ENCODE data around the gene NAA38. TPM values are rescaled to one million over a fixed set of nuclear protein-coding genes. Genes with fewer than 3 reads are reported as not detected.
A peak's percentile ranks its signal among the peaks of the same experiment; 100 is the strongest.

NAA38 gene
- polyA plus RNA-seq, 5 donors = 58.2 to 121 (median 71.0) TPM

DNA sequence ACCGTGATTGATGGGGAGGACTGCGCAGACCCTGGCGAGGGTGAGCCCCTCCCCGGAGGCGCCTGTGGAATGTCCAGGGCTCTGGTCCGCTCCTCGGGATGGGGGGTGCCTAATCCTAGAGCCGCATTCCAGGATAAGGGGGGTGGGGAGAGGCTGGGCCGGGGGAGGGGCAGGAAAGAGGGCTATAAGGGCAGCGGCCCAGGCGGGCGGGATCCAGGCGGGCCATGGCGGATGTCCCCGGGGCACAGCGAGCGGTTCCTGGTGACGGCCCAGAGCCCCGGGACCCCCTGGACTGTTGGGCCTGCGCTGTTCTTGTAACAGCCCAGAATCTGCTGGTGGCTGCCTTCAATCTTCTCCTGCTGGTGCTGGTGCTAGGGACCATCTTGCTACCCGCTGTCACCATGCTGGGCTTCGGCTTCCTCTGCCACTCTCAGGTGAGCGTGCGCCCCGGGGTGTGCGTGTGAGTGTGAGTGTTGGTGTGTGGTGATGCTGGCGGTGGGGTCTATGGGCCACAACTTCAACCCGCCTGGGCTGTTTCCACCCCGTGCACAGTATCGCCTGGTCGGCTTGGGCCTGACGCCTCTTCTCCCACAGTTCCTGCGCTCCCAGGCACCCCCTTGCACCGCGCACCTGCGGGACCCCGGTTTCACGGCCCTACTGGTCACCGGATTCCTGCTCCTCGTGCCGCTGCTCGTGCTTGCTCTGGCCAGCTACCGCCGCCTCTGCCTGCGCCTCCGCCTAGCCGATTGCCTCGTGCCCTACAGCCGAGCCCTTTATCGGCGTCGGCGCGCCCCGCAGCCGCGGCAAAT, 2.3 kb downstream of the NAA38 start, which contains the start of gene TMEM88:
TSS of gene TMEM88 (plus strand) at position 216 of the 809 bp plus-strand sequence. CDS start at position 225, 9 bp downstream.
- no peak for DNase-seq

DNA sequence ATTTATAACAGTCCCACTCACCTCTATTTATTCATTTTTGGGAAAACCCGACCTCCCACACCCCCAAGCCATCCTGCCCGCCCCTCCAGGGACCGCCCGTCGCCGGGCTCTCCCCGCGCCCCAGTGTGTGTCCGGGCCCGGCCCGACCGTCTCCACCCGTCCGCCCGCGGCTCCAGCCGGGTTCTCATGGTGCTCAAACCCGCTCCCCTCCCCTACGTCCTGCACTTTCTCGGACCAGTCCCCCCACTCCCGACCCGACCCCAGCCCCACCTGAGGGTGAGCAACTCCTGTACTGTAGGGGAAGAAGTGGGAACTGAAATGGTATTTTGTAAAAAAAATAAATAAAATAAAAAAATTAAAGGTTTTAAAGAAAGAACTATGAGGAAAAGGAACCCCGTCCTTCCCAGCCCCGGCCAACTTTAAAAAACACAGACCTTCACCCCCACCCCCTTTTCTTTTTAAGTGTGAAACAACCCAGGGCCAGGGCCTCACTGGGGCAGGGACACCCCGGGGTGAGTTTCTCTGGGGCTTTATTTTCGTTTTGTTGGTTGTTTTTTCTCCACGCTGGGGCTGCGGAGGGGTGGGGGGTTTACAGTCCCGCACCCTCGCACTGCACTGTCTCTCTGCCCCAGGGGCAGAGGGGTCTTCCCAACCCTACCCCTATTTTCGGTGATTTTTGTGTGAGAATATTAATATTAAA, 3.1 kb downstream of the NAA38 start:
- DNase-seq = no peak

DNA sequence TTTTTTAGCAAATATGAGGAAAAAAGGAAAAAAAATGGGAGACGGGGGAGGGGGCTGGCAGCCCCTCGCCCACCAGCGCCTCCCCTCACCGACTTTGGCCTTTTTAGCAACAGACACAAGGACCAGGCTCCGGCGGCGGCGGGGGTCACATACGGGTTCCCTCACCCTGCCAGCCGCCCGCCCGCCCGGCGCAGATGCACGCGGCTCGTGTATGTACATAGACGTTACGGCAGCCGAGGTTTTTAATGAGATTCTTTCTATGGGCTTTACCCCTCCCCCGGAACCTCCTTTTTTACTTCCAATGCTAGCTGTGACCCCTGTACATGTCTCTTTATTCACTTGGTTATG, 3.7 kb downstream of the NAA38 start:
- no peak for DNase-seq

DNA sequence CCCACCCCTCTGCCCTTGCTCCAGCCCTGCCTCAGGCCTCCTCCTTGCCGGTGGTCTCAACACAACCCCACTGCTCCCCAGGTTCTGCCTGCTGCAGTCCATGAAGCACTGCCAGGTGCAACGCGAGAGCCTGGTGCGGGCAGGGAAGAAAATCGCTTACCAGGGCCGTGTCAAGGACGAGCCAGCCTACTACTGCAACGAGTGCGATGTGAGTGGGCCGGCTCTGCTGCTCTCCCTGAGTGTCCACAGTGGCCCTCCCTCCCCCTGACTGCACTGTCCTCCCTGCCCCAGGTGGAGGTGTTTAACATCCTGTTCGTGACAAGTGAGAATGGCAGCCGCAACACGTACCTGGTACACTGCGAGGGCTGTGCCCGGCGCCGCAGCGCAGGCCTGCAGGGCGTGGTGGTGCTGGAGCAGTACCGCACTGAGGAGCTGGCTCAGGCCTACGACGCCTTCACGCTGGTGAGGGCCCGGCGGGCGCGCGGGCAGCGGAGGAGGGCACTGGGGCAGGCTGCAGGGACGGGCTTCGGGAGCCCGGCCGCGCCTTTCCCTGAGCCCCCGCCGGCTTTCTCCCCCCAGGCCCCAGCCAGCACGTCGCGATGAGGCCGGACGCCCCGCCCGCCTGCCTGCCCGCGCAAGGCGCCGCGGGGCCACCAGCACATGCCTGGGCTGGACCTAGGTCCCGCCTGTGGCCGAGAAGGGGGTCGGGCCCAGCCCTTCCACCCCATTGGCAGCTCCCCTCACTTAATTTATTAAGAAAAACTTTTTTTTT, 4.3 kb downstream of the NAA38 start:
- DNase-seq = no peak

DNA sequence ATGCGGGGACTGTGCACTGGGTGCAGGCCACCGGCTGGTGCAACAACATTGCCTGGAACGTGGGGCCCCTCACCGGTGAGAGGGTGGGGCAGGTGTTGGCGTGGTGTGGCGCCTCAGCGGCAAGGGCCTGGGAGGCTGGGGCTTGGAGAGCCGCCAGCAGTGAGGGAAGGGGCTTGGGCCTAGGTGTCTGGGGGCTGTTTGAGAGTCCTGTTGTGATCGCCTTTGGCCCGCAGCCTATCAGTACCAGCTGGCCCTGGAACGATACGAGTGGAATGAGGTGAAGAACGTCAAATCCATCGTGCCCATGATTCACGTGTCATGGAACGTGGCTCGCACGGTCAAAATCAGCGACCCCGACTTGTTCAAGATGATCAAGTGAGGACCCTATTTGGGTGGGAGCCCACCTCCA, 5.1 kb downstream of the NAA38 start:
- no peak for DNase-seq

DNA sequence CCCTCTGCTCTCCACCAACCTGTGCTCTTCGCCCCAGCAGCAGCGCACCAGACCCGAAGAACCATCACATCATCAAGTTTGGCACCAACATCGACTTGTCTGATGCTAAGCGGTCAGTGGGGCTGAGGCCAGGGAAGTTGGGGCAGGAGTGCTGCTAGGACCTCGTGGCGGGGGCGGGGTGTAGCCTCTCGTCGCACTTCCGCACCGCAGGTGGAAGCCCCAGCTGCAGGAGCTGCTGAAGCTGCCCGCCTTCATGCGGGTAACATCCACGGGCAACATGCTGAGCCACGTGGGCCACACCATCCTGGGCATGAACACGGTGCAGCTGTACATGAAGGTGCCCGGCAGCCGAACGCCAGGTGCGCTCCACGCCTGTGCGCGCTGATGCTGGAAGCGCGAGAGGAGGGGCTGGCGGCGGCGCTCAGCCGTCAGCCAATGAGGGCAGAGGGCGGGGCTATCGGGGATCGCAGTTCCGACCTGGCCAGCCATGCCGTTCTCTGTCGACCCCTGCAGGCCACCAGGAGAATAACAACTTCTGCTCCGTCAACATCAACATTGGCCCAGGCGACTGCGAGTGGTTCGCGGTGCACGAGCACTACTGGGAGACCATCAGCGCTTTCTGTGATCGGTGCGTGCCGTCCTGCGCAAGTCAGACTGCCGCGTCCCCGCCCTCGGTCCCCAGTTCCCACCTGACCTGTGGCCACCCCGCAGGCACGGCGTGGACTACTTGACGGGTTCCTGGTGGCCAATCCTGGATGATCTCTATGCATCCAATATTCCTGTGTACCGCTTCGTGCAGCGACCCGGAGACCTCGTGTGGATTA, 5.7 kb downstream of the NAA38 start:
- peak; percentile 86 to 89 for DNase-seq

DNA sequence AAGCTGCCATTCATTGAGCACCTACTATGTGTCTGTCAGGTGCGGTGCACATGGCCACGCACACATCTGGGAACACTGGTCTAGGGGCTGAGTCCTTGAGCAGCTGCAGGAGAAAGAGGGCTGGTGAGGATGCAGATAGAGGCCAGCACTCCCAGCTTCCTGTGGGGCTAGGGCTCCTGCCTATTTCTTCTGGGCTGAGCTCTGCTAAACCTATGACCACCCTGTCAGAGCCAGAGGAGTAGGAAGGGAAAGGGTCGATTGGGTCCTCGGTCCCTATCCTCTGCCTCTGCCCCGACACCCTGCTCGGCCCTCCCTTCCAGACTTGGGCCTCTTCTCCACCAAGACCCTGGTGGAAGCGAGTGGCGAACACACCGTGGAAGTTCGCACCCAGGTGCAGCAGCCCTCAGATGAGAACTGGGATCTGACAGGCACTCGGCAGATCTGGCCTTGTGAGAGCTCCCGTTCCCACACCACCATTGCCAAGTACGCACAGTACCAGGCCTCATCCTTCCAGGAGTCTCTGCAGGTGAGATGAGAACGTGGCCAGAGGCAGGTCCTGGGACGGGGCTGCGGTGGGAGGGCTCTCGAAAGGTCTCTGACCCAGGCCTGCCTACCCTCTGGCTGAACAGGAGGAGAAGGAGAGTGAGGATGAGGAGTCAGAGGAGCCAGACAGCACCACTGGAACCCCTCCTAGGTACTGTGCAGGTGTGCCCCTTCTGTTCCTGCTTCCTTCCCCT, 6.5 kb downstream of the NAA38 start:
- DNase-seq = no peak

DNA sequence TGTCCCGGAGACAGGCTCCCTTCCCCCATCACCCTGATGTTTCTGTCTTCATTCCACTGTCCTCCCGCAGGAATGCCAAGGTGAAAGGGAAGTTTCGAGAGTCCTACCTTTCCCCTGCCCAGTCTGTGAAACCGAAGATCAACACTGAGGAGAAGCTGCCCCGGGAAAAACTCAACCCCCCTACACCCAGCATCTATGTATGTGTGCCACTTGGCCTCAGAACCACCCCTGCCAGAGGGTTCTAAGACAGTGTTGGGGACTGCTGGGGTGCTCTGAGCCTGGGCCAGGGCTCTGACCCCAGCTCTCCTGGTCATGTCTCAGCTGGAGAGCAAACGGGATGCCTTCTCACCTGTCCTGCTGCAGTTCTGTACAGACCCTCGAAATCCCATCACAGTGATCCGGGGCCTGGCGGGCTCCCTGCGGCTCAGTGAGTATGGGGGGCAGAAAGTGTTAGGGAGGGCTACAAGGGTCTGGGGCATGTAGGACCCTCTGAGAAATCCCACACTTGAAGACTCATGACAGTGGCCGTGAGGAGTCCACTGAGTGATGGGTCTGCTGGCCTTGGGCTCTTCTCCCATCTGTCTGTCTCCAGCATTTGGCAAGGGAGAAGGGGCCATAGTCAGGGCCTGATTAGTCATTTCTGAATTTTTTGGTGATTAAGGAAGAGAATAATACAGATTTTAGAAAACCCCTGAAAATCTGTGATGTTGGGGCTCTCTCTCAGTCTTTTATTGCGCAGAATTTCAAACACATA, 7.4 kb downstream of the NAA38 start:
- DNase-seq = no peak

DNA sequence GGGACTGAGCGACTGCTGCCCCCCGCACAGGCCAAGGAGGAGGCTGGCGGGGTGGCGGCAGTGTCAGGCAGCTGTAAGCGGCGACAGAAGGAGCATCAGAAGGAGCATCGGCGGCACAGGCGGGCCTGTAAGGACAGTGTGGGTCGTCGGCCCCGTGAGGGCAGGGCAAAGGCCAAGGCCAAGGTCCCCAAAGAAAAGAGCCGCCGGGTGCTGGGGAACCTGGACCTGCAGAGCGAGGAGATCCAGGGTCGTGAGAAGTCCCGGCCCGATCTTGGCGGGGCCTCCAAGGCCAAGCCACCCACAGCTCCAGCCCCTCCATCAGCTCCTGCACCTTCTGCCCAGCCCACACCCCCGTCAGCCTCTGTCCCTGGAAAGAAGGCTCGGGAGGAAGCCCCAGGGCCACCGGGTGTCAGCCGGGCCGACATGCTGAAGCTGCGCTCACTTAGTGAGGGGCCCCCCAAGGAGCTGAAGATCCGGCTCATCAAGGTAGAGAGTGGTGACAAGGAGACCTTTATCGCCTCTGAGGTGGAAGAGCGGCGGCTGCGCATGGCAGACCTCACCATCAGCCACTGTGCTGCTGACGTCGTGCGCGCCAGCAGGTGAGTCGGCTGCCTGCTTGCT, 8.1 kb downstream of the NAA38 start:
- DNase-seq = no peak

DNA sequence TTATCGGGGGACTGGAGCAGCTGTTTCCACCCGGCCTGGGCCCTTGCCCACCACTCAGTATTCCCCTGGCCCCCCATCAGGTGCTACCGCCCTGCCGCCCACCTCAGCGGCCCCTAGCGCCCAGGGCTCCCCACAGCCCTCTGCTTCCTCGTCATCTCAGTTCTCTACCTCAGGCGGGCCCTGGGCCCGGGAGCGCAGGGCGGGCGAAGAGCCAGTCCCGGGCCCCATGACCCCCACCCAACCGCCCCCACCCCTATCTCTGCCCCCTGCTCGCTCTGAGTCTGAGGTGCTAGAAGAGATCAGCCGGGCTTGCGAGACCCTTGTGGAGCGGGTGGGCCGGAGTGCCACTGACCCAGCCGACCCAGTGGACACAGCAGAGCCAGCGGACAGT, 8.6 kb downstream of the NAA38 start:
- no peak for DNase-seq

DNA sequence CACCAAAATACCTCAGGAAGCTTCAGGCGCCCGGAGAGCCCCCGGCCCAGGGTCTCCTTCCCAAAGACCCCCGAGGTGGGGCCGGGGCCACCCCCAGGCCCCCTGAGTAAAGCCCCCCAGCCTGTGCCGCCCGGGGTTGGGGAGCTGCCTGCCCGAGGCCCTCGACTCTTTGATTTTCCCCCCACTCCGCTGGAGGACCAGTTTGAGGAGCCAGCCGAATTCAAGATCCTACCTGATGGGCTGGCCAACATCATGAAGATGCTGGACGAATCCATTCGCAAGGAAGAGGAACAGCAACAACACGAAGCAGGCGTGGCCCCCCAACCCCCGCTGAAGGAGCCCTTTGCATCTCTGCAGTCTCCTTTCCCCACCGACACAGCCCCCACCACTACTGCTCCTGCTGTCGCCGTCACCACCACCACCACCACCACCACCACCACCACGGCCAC, 9.2 kb downstream of the NAA38 start:
- no peak for DNase-seq

DNA sequence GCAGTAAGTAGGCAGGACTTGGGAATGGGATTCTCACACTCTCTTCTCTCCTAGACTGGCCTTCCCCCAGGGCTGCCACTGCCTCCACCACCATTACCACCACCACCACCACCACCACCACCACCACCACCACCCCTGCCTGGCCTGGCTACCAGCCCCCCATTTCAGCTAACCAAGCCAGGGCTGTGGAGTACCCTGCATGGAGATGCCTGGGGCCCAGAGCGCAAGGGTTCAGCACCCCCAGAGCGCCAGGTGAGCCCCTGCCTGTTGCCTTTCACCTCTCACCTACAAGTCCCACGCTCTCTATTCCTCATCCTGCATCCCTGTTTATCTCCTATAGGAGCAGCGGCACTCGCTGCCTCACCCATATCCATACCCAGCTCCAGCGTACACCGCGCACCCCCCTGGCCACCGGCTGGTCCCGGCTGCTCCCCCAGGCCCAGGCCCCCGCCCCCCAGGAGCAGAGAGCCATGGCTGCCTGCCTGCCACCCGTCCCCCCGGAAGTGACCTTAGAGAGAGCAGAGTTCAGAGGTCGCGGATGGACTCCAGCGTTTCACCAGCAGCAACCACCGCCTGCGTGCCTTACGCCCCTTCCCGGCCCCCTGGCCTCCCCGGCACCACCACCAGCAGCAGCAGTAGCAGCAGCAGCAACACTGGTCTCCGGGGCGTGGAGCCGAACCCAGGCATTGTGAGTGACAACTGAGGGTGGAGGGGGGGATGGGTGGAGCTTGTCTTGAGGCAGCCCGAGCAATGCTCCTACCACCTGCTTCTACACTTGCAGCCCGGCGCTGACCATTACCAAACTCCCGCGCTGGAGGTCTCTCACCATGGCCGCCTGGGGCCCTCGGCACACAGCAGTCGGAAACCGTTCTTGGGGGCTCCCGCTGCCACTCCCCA, 10.3 kb downstream of the NAA38 start:
- DNase-seq = no peak

DNA sequence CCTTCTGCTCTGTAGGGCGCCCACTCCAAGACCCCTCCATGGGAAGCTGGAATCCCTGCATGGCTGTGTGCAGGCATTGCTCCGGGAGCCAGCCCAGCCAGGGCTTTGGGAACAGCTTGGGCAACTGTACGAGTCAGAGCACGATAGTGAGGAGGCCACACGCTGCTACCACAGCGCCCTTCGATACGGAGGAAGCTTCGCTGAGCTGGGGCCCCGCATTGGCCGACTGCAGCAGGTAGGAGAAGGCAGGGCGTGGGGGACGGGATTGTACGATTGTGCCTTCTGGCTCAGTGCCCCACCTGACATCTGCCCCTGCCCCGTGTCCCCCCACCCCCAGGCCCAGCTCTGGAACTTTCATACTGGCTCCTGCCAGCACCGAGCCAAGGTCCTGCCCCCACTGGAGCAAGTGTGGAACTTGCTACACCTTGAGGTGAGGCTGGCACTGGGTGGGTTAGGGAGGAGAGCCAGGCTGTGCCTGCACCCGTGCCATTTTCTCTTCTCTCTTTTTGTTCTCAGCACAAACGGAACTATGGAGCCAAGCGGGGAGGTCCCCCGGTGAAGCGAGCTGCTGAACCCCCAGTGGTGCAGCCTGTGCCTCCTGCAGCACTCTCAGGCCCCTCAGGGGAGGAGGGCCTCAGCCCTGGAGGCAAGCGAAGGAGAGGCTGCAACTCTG, 11.2 kb downstream of the NAA38 start:
- DNase-seq = no peak

DNA sequence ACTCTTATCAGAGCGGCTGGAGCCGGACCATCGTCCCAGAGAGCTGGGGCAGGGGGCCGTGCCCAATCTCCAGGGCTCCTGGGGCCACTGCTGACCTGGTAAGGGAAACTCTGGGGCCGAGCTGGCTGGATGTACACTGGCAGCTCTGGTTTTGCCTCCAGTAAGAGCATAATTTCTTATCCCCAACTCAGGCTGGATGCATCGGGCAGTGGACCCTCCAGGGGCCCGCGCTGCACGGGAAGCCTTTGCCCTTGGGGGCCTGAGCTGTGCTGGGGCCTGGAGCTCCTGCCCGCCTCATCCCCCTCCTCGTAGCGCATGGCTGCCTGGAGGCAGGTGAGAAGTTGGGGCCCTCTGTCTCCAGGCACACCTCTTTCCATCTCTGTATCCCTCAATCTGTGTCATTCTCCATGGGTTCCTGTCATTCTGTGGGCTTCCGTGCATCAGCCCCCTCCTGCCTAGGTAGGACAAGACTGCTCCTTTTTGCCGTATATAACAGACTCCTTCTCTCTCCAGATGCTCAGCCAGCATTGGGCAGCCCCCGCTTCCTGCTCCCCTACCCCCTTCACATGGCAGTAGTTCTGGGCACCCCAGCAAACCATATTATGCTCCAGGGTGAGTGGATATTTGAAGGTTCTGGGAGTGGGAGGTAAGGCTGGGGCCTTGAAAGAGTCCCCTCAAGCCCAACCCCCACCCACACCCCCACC, 11.8 kb downstream of the NAA38 start:
- DNase-seq = no peak

DNA sequence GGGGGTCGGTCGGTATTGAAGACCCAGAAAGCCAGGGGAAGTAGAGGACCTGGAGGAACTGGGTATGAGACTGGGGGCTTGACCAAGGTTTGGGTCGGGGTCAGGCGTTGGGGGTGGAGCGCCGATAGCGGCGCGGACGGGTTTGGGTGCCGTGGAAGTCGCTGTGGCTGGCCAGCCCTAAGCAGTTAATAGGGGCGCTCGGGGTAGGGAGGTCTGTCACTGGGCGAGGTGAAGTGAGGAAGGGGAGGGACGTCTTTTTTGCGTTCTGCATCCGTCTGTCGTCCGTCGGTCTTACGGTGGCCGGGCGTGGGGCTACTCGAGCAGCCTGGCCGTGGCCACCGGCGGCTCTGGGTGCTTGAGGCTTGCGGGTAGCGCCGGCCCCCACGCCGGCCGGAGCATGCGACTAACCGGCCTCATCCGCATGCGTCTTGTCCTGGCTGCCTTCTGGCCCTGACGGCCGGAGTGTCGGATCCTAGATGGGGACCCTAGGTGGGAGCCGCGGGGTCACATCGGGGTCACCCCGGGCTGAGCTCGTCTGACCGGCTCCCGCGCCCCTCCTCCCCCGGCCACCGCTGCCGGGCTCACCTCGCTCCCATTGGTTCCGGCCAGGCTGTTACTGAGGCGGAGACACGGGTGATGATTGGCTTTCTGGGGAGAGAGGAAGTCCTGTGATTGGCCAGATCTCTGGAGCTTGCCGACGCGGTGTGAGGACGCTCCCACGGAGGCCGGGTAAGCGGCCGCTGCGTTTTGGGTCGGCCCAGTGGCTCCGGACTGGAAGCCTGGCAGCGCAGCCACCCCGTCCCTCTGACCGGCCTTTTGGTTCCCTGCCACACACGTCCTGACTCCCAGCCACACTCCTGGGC, 12.8 kb downstream of the NAA38 start:
- DNase-seq = peak; percentile 89 to 90

Data from right lung (tissue), 5 donors.